ENCODE results near the gene BAAT. TPM values are rescaled to one million over a fixed set of nuclear protein-coding genes. Genes with fewer than 3 reads are reported as not detected.

BAAT gene
- total RNA-seq, 1 experiment from 2014 or later: 0.25 TPM

DNA sequence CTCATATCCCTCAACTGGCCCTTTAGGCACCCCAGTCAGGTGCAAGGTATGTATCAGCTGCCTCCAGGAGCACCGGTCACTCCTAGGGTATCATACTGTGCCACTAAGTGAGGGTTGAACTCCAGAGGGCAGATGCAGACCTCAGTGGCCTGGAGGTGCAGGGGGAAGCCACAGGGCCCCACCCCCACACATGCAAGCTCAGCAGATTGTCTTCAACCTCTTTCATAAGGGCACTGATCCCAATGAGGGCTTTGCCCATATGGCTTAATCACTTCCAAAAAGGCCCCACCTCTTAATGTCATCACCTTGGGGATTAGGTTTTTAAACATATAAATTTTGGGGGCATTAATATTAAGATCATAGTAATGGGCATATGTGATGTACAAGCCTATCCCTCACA is 28.2 kb downstream of the BAAT start:
- Histone ChIP-seq H3K4me1 (ENCODE audit: control insufficient read depth in 1 of 2, insufficient read depth in 2 of 2, low read length in 2 of 2) (0 out of 4 replicates have a peak, but pooled peaks cover 0 to 6% of the 10 kb centered on the region in 2 experiments), H3K4me3 (replicated peaks in 1 of 2; ENCODE audit: low read depth in 1 of 2, low read length in 2 of 2) (no peak overlapping the region), H3K27ac (ENCODE audit: low read depth, low read length) (no peak overlapping the region), H3K27me3 (ENCODE audit: insufficient read depth, low read length) (no peaks in the 10 kb centered on the region), H3K9me3 (ENCODE audit: control insufficient read depth in 1 of 2, insufficient read depth in 1 of 2, low read depth in 1 of 2, low read length in 2 of 2) (no peaks in the 10 kb centered on the region), H4K20me1 (ENCODE audit: insufficient read depth) (no peaks in the 10 kb centered on the region), H3K36me3 (ENCODE audit: control insufficient read depth in 1 of 2, insufficient read depth in 2 of 2, low read length in 2 of 2) (no peaks in the 10 kb centered on the region), H3K79me2 (ENCODE audit: insufficient read depth, low read length) (no peaks in the 10 kb centered on the region), H3K4me2 (ENCODE audit: low read length) (no peak overlapping the region), H3K9me2 (ENCODE audit: insufficient read depth) (no peaks in the 10 kb centered on the region), H2AFZ (ENCODE audit: low read depth, low read length, poor library complexity, severe bottlenecking) (no peak overlapping the region), H3K9ac (ENCODE audit: low read length) (no peak overlapping the region)
- DNase-seq (ENCODE audit: low read depth, low spot score) (no peak), ATAC-seq (no peak)
- ChIA-PET RAD21 (ENCODE audit: low non-redundant PET in 1 of 2, low total read pairs in 2 of 2, uncharacterized antibody in 2 of 2, unreplicated experiment in 2 of 2) (no interaction called here), POLR2A (no interaction called here), CTCF (no interaction called here)
- intact Hi-C loops (cut with micrococcal nuclease): no loop called here
- no TSS peak for BruUV-seq (replicated peaks)
- TF ChIP-seq MAX (IDR thresholded peaks at IDR 0.05) (no peak), POLR2A (IDR thresholded peaks at IDR 0.05; ENCODE audit: borderline replicate concordance, extremely low read depth, insufficient read depth, insufficient read length) (no peak), SRF (IDR thresholded peaks at IDR 0.05; ENCODE audit: low read depth) (no peak), EZH2phosphoT487 (IDR thresholded peaks at IDR 0.05; ENCODE audit: borderline replicate concordance) (no peak), JUND (IDR thresholded peaks at IDR 0.05) (no peak), YY1 (IDR thresholded peaks at IDR 0.05; ENCODE audit: extremely low read depth, insufficient replicate concordance, low read depth, low read length) (no peak), ZNF274 (IDR thresholded peaks at IDR 0.05; ENCODE audit: low read depth, low read length) (no peak), RAD21 (IDR thresholded peaks at IDR 0.05; ENCODE audit: low read depth) (no peak), REST (IDR thresholded peaks at IDR 0.05; ENCODE audit: low read depth) (no peak), FOSL1 (IDR thresholded peaks at IDR 0.05; ENCODE audit: low read depth) (no peak)
